H1 (cell line): ENCODE measurements around the gene UBAP2. TPM values are rescaled to one million over a fixed set of nuclear protein-coding genes. Genes with fewer than 3 reads are reported as not detected.

Experiments
- CTCF ChIA-PET: fragments of 300-600 bp; sonication (Branson Sonifier 250); formaldehyde crosslinking; loops from one replicate; lab custom pipeline; 2021; ENCODE audit not compliant: partially characterized antibody; lab: Charles Lee
- POLR2A ChIA-PET: fragments of 300-600 bp; sonication (Branson Sonifier 250); formaldehyde crosslinking; loops from one replicate; lab custom pipeline; 2021; ENCODE audit warnings: inconsistent platforms; ENCODE audit not compliant: partially characterized antibody; lab: Charles Lee
- DNase-seq, 2 experiments: peaks; one replicate each; pipeline versions ENCODE4 v3.0.0 to v3.0.0-alpha.2; 2010 to 2022; ENCODE audit warnings: low spot score in 2 of 2, low read depth in 1 of 2, mixed read lengths in 1 of 2
- FAIRE-seq: peaks from 2 replicates; lab custom pipeline; 2011; peaks lifted over from hg19 to GRCh38; lab: Jason Lieb, UNC
- H2AFZ ChIP-seq: 2 replicates; pipeline ENCODE4 v1.8.1; 2012; ENCODE audit warnings: low read length, inconsistent platforms
- H2AK5ac ChIP-seq: 2 replicates; pipeline ENCODE4 v1.6.1; 2013; ENCODE audit warnings: low read depth, low read length
- H2BK120ac ChIP-seq: replicated peaks from 2 replicates; pipeline ENCODE3; 2013; ENCODE audit warnings: low read depth, low read length, inconsistent platforms
- H2BK12ac ChIP-seq: 2 replicates; pipeline ENCODE4 v1.6.1; 2013; ENCODE audit warnings: low read depth, low read length
- H2BK15ac ChIP-seq: 2 replicates; pipeline ENCODE4 v1.6.1; 2013; ENCODE audit warnings: low read length
- H2BK20ac ChIP-seq: 2 replicates; pipeline ENCODE4 v1.6.1; 2013; ENCODE audit warnings: low read length
- H2BK5ac ChIP-seq: 2 replicates; pipeline ENCODE4 v1.6.1; 2013; ENCODE audit warnings: low read depth, low read length
- H3K14ac ChIP-seq: 2 replicates; pipeline ENCODE4 v1.6.1; 2013; ENCODE audit warnings: inconsistent platforms; ENCODE audit not compliant: insufficient read length
- H3K18ac ChIP-seq: 2 replicates; pipeline ENCODE4 v1.6.1; 2013; ENCODE audit warnings: low read length; ENCODE audit errors: extremely low read depth
- H3K23ac ChIP-seq: 2 replicates; pipeline ENCODE4 v1.6.1; 2013; ENCODE audit warnings: inconsistent platforms; ENCODE audit not compliant: insufficient read length
- H3K23me2 ChIP-seq: 2 replicates; pipeline ENCODE4 v1.6.1; 2013; ENCODE audit warnings: low read depth, low read length
- H3K27ac ChIP-seq: 2 replicates; pipeline ENCODE4 v1.6.1; 2011; ENCODE audit warnings: low read depth, low read length, inconsistent platforms
- H3K27me3 ChIP-seq, 4 experiments: replicated peaks in 1 of 4; 1 replicate in 1 of 4; 2 replicates in 3 of 4; pipeline versions ENCODE4 v1.6.1 to v1.8.1; 2011 to 2013; ENCODE audit warnings: low read length in 3 of 4, mild to moderate bottlenecking in 3 of 4, inconsistent platforms in 2 of 4, mixed read lengths in 2 of 4, moderate library complexity in 1 of 4; ENCODE audit not compliant: control insufficient read depth in 3 of 4, insufficient read depth in 3 of 4; ENCODE audit errors: extremely low read depth in 1 of 4
- H3K36me3 ChIP-seq, 4 experiments: 2 replicates each; pipeline versions ENCODE4 v1.6.1 to v1.8.1; 2011 to 2013; ENCODE audit warnings: mild to moderate bottlenecking in 4 of 4, low read length in 3 of 4, moderate library complexity in 2 of 4, control low read depth in 1 of 4, inconsistent platforms in 1 of 4; ENCODE audit not compliant: insufficient read depth in 4 of 4, control insufficient read depth in 2 of 4
- H3K4ac ChIP-seq: replicated peaks from 2 replicates; pipeline ENCODE3; 2013; ENCODE audit warnings: low read length, low read depth, mixed read lengths, inconsistent platforms; ENCODE audit not compliant: insufficient read length
- H3K4me1 ChIP-seq, 4 experiments: replicated peaks in 1 of 4; 1 replicate in 1 of 4; 2 replicates in 3 of 4; pipeline versions ENCODE4 v1.6.1 to v1.8.1; 2011 to 2013; ENCODE audit warnings: low read length in 3 of 4, inconsistent platforms in 2 of 4, mixed read lengths in 1 of 4; ENCODE audit not compliant: insufficient read depth in 4 of 4, control insufficient read depth in 3 of 4
- H3K4me2 ChIP-seq, 2 experiments: 2 replicates each; pipeline versions ENCODE4 v1.6.1 to v1.8.1; 2011 to 2013; ENCODE audit warnings: low read depth in 2 of 2, low read length in 2 of 2, control low read depth in 1 of 2, inconsistent platforms in 1 of 2, mild to moderate bottlenecking in 1 of 2; ENCODE audit not compliant: insufficient read depth in 1 of 2
- H3K4me3 ChIP-seq, 4 experiments: fragments of 200-600, 300-600 bp in 1 of 4; sonication (generic), shearing (Covaris generic), sonication (Bioruptor Twin) in 1 of 4; 2 replicates each; pipeline versions ENCODE4 v1.5.1 to v1.8.1; 2011 to 2016; ENCODE audit warnings: low read length in 4 of 4, low read depth in 3 of 4, control low read depth in 2 of 4, inconsistent platforms in 2 of 4, mild to moderate bottlenecking in 2 of 4, mixed read lengths in 1 of 4, moderate library complexity in 1 of 4; ENCODE audit not compliant: insufficient read depth in 2 of 4; ENCODE audit errors: extremely low read depth in 1 of 4
- H3K56ac ChIP-seq: replicated peaks from 2 replicates; pipeline ENCODE3; 2013; ENCODE audit warnings: low read depth, mild to moderate bottlenecking, mixed read lengths, low read length, inconsistent platforms; ENCODE audit not compliant: insufficient read length
- H3K79me1 ChIP-seq: 2 replicates; pipeline ENCODE4 v1.6.1; 2013; ENCODE audit warnings: low read depth, low read length, control low read depth
- H3K79me2 ChIP-seq, 2 experiments: 2 replicates each; pipeline versions ENCODE4 v1.6.1 to v1.8.1; 2012 to 2013; ENCODE audit warnings: low read length in 2 of 2, mild to moderate bottlenecking in 2 of 2, inconsistent platforms in 1 of 2; ENCODE audit not compliant: insufficient read depth in 2 of 2, control insufficient read depth in 1 of 2
- H3K9ac ChIP-seq, 4 experiments: replicated peaks in 1 of 4; 1 replicate in 1 of 4; 2 replicates in 3 of 4; pipeline versions ENCODE4 v1.6.1 to v1.8.1; 2011 to 2013; ENCODE audit warnings: low read depth in 3 of 4, low read length in 3 of 4, control low read depth in 2 of 4, mild to moderate bottlenecking in 2 of 4, moderate library complexity in 2 of 4, inconsistent platforms in 1 of 4; ENCODE audit errors: extremely low read depth in 1 of 4
- H3K9me3 ChIP-seq, 2 experiments: 2 replicates each; pipeline versions ENCODE4 v1.6.1 to v1.8.1; 2012 to 2013; ENCODE audit warnings: mild to moderate bottlenecking in 2 of 2, moderate library complexity in 2 of 2, control low read depth in 1 of 2, inconsistent platforms in 1 of 2, low read depth in 1 of 2, low read length in 1 of 2, mixed read lengths in 1 of 2; ENCODE audit not compliant: insufficient read depth in 2 of 2
- H4K20me1 ChIP-seq, 2 experiments: replicated peaks in 1 of 2; 2 replicates each; pipeline versions ENCODE3 to v1.8.1; 2011 to 2013; ENCODE audit warnings: inconsistent platforms in 2 of 2, low read length in 2 of 2, mild to moderate bottlenecking in 1 of 2; ENCODE audit not compliant: insufficient read depth in 2 of 2, control insufficient read depth in 1 of 2
- H4K5ac ChIP-seq: 2 replicates; pipeline ENCODE4 v1.6.1; 2013; ENCODE audit warnings: low read length, low read depth, mixed read lengths, inconsistent platforms; ENCODE audit not compliant: insufficient read length
- H4K8ac ChIP-seq: 2 replicates; pipeline ENCODE4 v1.8.0; 2013; ENCODE audit warnings: mild to moderate bottlenecking, moderate library complexity, low read length, inconsistent platforms; ENCODE audit not compliant: insufficient read depth; ENCODE audit errors: extremely low read depth
- H4K91ac ChIP-seq: replicated peaks from 2 replicates; pipeline ENCODE3; 2013; ENCODE audit warnings: low read length, mixed read lengths, inconsistent platforms; ENCODE audit not compliant: insufficient read length
- SIRT6 ChIP-seq: IDR thresholded peaks from one replicate; pipeline ENCODE4 v1.7.1; 2012; ENCODE audit warnings: low read length, inconsistent platforms
- WGBS, 2 experiments: shearing (Covaris generic) in 1 of 2; methylation state at CpG; one replicate each; pipeline versions ENCODE4 v1.1.6 to v1.1.7; 2013 to 2015; ENCODE audit warnings: low lambda C conversion rate in 2 of 2, mixed read lengths in 2 of 2, inconsistent platforms in 1 of 2, low coverage in 1 of 2, missing lambda C conversion rate in 1 of 2; ENCODE audit not compliant: insufficient replicate concordance in 2 of 2, insufficient coverage in 1 of 2, insufficient read length in 1 of 2; ENCODE audit errors: extremely low coverage in 1 of 2, missing lambda C conversion rate in 1 of 2; 5-methylcytosine and 5-hydroxymethylcytosine counted together
- polyA plus RNA-seq, 7 experiments: library from polyadenylated mRNA; depleted of rRNA in 3 of 7; stranded (reverse) in 5 of 7; unstranded in 2 of 7; fragments of >200 nt in 5 of 7; fragments of 200-250 nt in 2 of 7; gene quantifications; 1 replicate in 5 of 7; 2 replicates in 1 of 7; 4 replicates in 1 of 7; pipeline versions ENCODE4 v1.2.1 to v1.2.3, GENCODE V29; 2011 to 2013; ENCODE audit warnings: missing spikeins in 2 of 7, mixed read lengths in 2 of 7
- total RNA-seq: library from RNA; stranded (reverse); fragmentation: NEBNext Ultra II Directional; extraction: Animal tissue kit (Norgen Biotek cat#: 25700); gene quantifications from 2 replicates; pipeline ENCODE4 v1.2.1, GENCODE V29; 2021

The UBAP2 gene
- total and polyA plus RNA-seq, 2 of the 8 experiments (the other 6 are each of a cell fraction or from before 2014, with no cell fraction given): 75.0 to 81.4 TPM

- no peak overlapping the region for H2BK12ac ChIP-seq
- no peaks in the 10 kb centered on the region for H3K79me2 ChIP-seq
- H4K8ac ChIP-seq: no peak overlapping the region
- no peaks in the 10 kb centered on the region for H4K20me1 ChIP-seq
- H3K14ac ChIP-seq: no peak overlapping the region
- ChIA-PET CTCF (interaction anchor here (0.6 kb wide), 1 partner anchor 49 kb away, joined by 4 read pairs; no protein-coding TSS in a partner anchor), POLR2A (interaction anchor here (0.6 kb wide), 1 partner anchor 63 kb away, joined by 3 read pairs; no protein-coding TSS in a partner anchor)
- H3K23ac ChIP-seq: no peak overlapping the region
- no peak overlapping the region for H2BK20ac ChIP-seq
- FAIRE-seq (no peak), DNase-seq (no peak)
- no peaks in the 10 kb centered on the region for H3K79me1 ChIP-seq
- H2AFZ ChIP-seq: no peak overlapping the region
- H3K9ac ChIP-seq: no peak overlapping the region
- H2AK5ac ChIP-seq: no peak overlapping the region
- H4K5ac ChIP-seq: no peak overlapping the region
- H2BK15ac ChIP-seq: no peak overlapping the region
- no peak overlapping the region for H3K4ac ChIP-seq
- no peak overlapping the region for H2BK120ac ChIP-seq
- H3K4me2 ChIP-seq: no peak overlapping the region
- H3K27ac ChIP-seq: no peak overlapping the region
- no peaks in the 10 kb centered on the region for H3K23me2 ChIP-seq
- no peaks in the 10 kb centered on the region for H3K27me3 ChIP-seq
- no peak overlapping the region for H3K18ac ChIP-seq
- H3K4me3 ChIP-seq: no peak overlapping the region
- no peaks in the 10 kb centered on the region for H3K9me3 ChIP-seq
- no peak overlapping the region for H4K91ac ChIP-seq
- no peak overlapping the region for H3K56ac ChIP-seq
- H3K4me1 ChIP-seq: no peaks in the 10 kb centered on the region
- peaks cover 4 to 37% (median 11%) of the 10 kb centered on the region in 4 experiments; a peak in 5 of 8 replicates for H3K36me3 ChIP-seq
- WGBS, 2 experiments: 100% methylated on average over 2 of the region's 2 CpGs; no CpG with 5 or more reads in 1 of the 2 experiments
- no peak overlapping the region for H2BK5ac ChIP-seq
- no peak for TF ChIP-seq SIRT6
Observed at GRCh38 chr9:33959725-33960124, 89.0 kb downstream of the UBAP2 start.
